Measurements from ENCODE around the gene SNAPC3. TPM values are rescaled to one million over a fixed set of nuclear protein-coding genes. Genes with fewer than 3 reads are reported as not detected.

Gene SNAPC3
- total and polyA plus RNA-seq, 2 of the 4 experiments (the other 2 are of a cell fraction) = 22.0 to 31.0 TPM

DNA sequence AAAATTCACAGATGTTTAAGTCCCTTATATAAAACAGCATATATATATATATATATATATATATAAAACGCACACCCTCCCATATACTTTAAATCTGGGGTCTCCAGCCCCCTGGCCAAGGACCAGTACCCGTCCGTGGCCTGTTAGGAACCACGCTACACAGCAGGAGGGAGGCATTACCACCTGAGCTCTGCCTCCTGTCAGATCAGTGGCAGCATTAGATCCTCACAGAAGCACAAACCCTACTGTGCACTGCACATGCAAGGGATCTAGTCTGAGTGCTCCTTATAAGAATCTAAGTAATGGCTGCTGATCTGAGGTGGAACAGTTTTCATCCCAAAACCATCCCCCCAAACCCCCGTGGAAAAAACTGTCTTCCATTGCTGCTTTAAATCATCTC is 79.1 kb downstream of the SNAPC3 start:
- Histone ChIP-seq H3K4me3 (ENCODE audit: insufficient read depth, low read depth, low read length) (no peak overlapping the region), H2AK9ac (replicated peaks; ENCODE audit: low read depth, low read length, poor library complexity) (no peak overlapping the region), H3K9ac (ENCODE audit: low read depth, low read length) (no peak overlapping the region), H3K9me3 (ENCODE audit: control insufficient read depth, insufficient read depth, low read length) (no peaks in the 10 kb centered on the region), H2BK120ac (ENCODE audit: low read depth, low read length) (no peak overlapping the region), H4K8ac (ENCODE audit: low read depth in 2 of 2, low read length in 2 of 2) (0 out of 4 replicates have a peak overlapping the region, but pooled peaks of 1 of the 2 experiments have one; percentile 28), H3K14ac (replicated peaks; ENCODE audit: low read depth, low read length) (no peak overlapping the region), H3K56ac (ENCODE audit: extremely low read depth, insufficient read depth, low read length) (no peak overlapping the region), H2BK15ac (ENCODE audit: low read depth, low read length) (no peak overlapping the region), H3K36me3 (ENCODE audit: control insufficient read depth, insufficient read depth, low read length) (peaks cover 5% of the 10 kb centered on the region), H3K4me1 (ENCODE audit: control insufficient read depth, insufficient read depth, low read length) (0 out of 2 replicates have a peak, but pooled peaks cover 1% of the 10 kb centered on the region), H2AFZ (replicated peaks; ENCODE audit: low read length, poor library complexity) (no peak overlapping the region), H3K79me1 (ENCODE audit: low read depth in 1 of 2, low read length in 2 of 2) (peaks cover 3 to 44% of the 10 kb centered on the region in 2 experiments; a peak in 3 of 4 replicates), H2BK20ac (ENCODE audit: low read depth, low read length) (no peak overlapping the region), H3K4ac (ENCODE audit: low read depth, low read length) (no peak overlapping the region), H3K23ac (ENCODE audit: low read depth, low read length) (peak overlapping the region; percentile 46; the same call in 1 of the 2 replicates), H4K91ac (ENCODE audit: insufficient read depth, low read depth, low read length) (no peak overlapping the region), H3K9me1 (ENCODE audit: insufficient read depth, low read length) (no peaks in the 10 kb centered on the region), H3K18ac (ENCODE audit: low read depth, low read length) (no peak overlapping the region), H2AK5ac (ENCODE audit: low read depth, low read length) (no peak overlapping the region), H3K27me3 (ENCODE audit: control insufficient read depth, insufficient read depth, low read length) (no peaks in the 10 kb centered on the region), H4K5ac (ENCODE audit: low read depth, low read length) (no peak overlapping the region), H3K27ac (ENCODE audit: insufficient read depth, low read length) (no peak overlapping the region), H3K4me2 (ENCODE audit: low read depth, low read length) (no peak overlapping the region), H2BK5ac (ENCODE audit: low read depth, low read length, poor library complexity, severe bottlenecking) (no peak overlapping the region), H4K20me1 (ENCODE audit: insufficient read depth, low read length) (no peaks in the 10 kb centered on the region)
- POLR2A ChIA-PET (ENCODE audit: unreplicated experiment) = no interaction called here
- intact Hi-C loops (cut with micrococcal nuclease) (no loop called here), dilution Hi-C loops (cut with HindIII; ENCODE audit: low sequenced_read_pairs, unreplicated experiment) (no loop called here), in situ Hi-C loops (cut with MboI; ENCODE audit: low sequenced_read_pairs) (no loop called here)
- no TSS peak for BruUV-seq (replicated peaks)
- ATAC-seq (ENCODE audit: low read depth) (no peak), DNase-seq (no peak)
- TF ChIP-seq SMC3 (IDR thresholded peaks at IDR 0.05; ENCODE audit: low read depth, low read length) = no peak
- TF ChIP-seq RFX5 (IDR thresholded peaks at IDR 0.05; ENCODE audit: low read depth, low read length) = no peak
- no peak for TF ChIP-seq BHLHE40 (IDR thresholded peaks at IDR 0.05; ENCODE audit: low read depth, low read length)
- no peak for TF ChIP-seq NFE2L2 (IDR thresholded peaks at IDR 0.05; ENCODE audit: low read depth, low read length)
- TF ChIP-seq MAFK (IDR thresholded peaks at IDR 0.05; ENCODE audit: low read depth, low read length) = no peak
- TF ChIP-seq MAZ (IDR thresholded peaks at IDR 0.05; ENCODE audit: borderline replicate concordance, low read depth, low read length) = no peak
- TF ChIP-seq, protein P1, sequence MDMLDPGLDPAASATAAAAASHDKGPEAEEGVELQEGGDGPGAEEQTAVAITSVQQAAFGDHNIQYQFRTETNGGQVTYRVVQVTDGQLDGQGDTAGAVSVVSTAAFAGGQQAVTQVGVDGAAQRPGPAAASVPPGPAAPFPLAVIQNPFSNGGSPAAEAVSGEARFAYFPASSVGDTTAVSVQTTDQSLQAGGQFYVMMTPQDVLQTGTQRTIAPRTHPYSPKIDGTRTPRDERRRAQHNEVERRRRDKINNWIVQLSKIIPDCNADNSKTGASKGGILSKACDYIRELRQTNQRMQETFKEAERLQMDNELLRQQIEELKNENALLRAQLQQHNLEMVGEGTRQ (IDR thresholded peaks at IDR 0.05; ENCODE audit: low read depth, low read length) = no peak
- no peak for TF ChIP-seq FOS (IDR thresholded peaks at IDR 0.05; ENCODE audit: low read depth, low read length)
- TF ChIP-seq, protein P2, sequence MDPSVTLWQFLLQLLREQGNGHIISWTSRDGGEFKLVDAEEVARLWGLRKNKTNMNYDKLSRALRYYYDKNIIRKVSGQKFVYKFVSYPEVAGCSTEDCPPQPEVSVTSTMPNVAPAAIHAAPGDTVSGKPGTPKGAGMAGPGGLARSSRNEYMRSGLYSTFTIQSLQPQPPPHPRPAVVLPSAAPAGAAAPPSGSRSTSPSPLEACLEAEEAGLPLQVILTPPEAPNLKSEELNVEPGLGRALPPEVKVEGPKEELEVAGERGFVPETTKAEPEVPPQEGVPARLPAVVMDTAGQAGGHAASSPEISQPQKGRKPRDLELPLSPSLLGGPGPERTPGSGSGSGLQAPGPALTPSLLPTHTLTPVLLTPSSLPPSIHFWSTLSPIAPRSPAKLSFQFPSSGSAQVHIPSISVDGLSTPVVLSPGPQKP (IDR thresholded peaks at IDR 0.05; ENCODE audit: borderline replicate concordance, low read depth, low read length) = no peak
- TF ChIP-seq, protein P3, sequence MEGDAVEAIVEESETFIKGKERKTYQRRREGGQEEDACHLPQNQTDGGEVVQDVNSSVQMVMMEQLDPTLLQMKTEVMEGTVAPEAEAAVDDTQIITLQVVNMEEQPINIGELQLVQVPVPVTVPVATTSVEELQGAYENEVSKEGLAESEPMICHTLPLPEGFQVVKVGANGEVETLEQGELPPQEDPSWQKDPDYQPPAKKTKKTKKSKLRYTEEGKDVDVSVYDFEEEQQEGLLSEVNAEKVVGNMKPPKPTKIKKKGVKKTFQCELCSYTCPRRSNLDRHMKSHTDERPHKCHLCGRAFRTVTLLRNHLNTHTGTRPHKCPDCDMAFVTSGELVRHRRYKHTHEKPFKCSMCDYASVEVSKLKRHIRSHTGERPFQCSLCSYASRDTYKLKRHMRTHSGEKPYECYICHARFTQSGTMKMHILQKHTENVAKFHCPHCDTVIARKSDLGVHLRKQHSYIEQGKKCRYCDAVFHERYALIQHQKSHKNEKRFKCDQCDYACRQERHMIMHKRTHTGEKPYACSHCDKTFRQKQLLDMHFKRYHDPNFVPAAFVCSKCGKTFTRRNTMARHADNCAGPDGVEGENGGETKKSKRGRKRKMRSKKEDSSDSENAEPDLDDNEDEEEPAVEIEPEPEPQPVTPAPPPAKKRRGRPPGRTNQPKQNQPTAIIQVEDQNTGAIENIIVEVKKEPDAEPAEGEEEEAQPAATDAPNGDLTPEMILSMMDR (conservative IDR thresholded peaks at IDR 0.05; ENCODE audit: low read depth, low read length) = no peak
- TF ChIP-seq MXI1 (IDR thresholded peaks at IDR 0.05; ENCODE audit: borderline replicate concordance, low read depth, low read length) = no peak
- no peak for TF ChIP-seq RCOR1 (IDR thresholded peaks at IDR 0.05; ENCODE audit: insufficient replicate concordance, low read length)
- TF ChIP-seq CHD1 (IDR thresholded peaks at IDR 0.05; ENCODE audit: low read depth, low read length) = no peak
- TF ChIP-seq CEBPB (IDR thresholded peaks at IDR 0.05; ENCODE audit: low read depth, low read length) = no peak
- TF ChIP-seq RAD21 (IDR thresholded peaks at IDR 0.05; ENCODE audit: low read length) = no peak
- no peak for TF ChIP-seq POLR2A (IDR thresholded peaks at IDR 0.05; ENCODE audit: low read depth, low read length)
- no CpG with 5 or more reads among the region's 5 CpGs for WGBS, 2 experiments (ENCODE audit: extremely low coverage in 2 of 2, insufficient read length in 1 of 2)
- CTCF ChIA-PET = interaction anchor here (0.6 kb wide), 1 partner anchor 25 kb away, joined by 3 read pairs; no protein-coding TSS in a partner anchor

Data from IMR-90 (cell line).